Gastrocnemius medialis (tissue), 4 donors: ENCODE results near the gene MRLN. TPM values are rescaled to one million over a fixed set of nuclear protein-coding genes. Genes with fewer than 3 reads are reported as not detected.

Experiments used
- ATAC-seq, 2 donors: fragments of 150-250 bp; one replicate each; pipeline ENCODE4 v1.9.1; 2016
- DNase-seq, 2 donors: peaks; one replicate each; pipeline ENCODE4 v3.0.0-alpha.2; 2019
- H3K27ac ChIP-seq, 4 donors: fragments of 200-600 bp; sonication (generic); 1 replicate in 1 of 4; 2 replicates in 3 of 4; pipeline ENCODE4 v1.5.1; 2016 to 2018; ENCODE audit warnings: mild to moderate bottlenecking in 2 of 4, moderate library complexity in 1 of 4
- H3K27me3 ChIP-seq, 3 donors: fragments of 200-600 bp; sonication (generic) in 2 of 3; 1 replicate in 1 of 3; 2 replicates in 2 of 3; pipeline versions ENCODE4 v1.5.1 to v1.6.0; 2016 to 2019; ENCODE audit warnings: mild to moderate bottlenecking in 1 of 3, moderate library complexity in 1 of 3
- H3K36me3 ChIP-seq, 2 donors: fragments of 200-600 bp; sonication (generic) in 1 of 2; one replicate each; pipeline ENCODE4 v1.5.1; 2017 to 2018
- H3K4me1 ChIP-seq, 2 donors: fragments of 200-600 bp; sonication (generic) in 1 of 2; one replicate each; pipeline ENCODE4 v1.5.1; 2016 to 2017; ENCODE audit warnings: mild to moderate bottlenecking in 2 of 2
- H3K4me3 ChIP-seq, 4 donors: fragments of 200-600 bp; sonication (generic) in 3 of 4; 1 replicate in 1 of 4; 2 replicates in 3 of 4; pipeline ENCODE4 v1.5.1; 2016 to 2019; ENCODE audit warnings: mild to moderate bottlenecking in 2 of 4
- H3K9me3 ChIP-seq, 3 donors: fragments of 200-600 bp; sonication (generic) in 2 of 3; 1 replicate in 1 of 3; 2 replicates in 2 of 3; pipeline ENCODE4 v1.5.1; 2016 to 2019
- CTCF ChIP-seq, 5 experiments: fragments of 450-650 bp in 3 of 5; fragments of 200-600 bp in 2 of 5; sonication (generic) in 2 of 5; IDR thresholded peaks in 4 of 5; conservative IDR thresholded peaks in 1 of 5; 1 replicate in 4 of 5; 2 replicates in 1 of 5; pipeline ENCODE4 v1.5.1; 2016 to 2019; ENCODE audit warnings: antibody characterized with exemption in 5 of 5, mild to moderate bottlenecking in 3 of 5, moderate library complexity in 3 of 5
- POLR2A ChIP-seq, 2 donors: fragments of 450-650 bp; IDR thresholded peaks; one replicate each; pipeline ENCODE4 v1.6.1; 2017; ENCODE audit warnings: antibody characterized with exemption in 2 of 2, mild to moderate bottlenecking in 2 of 2, moderate library complexity in 2 of 2
- in situ Hi-C, 4 donors: fragments of 200-750 bp; cut with MboI; loops; one replicate each; pipeline versions ENCODE4 v1.15.0 to v1.8.0; 2017; ENCODE audit warnings: low sequenced_read_pairs in 4 of 4
- intact Hi-C: fragments of 100-400 bp; cut with DNase I; formaldehyde crosslinking; loops from one replicate; pipeline ENCODE4 v1.15.1; 2023; ENCODE audit warnings: low total_unique reads
- total RNA-seq, 4 donors: library from RNA; depleted of rRNA; stranded (reverse); fragments of >200 nt; gene quantifications; one replicate each; pipeline versions ENCODE4 v1.1.0 to v1.2.3, GENCODE V29; 2016

Gene MRLN
- total RNA-seq, 4 donors from 2014 or later = 67.7 to 352 (median 188) TPM

- intact Hi-C loops = loop anchor here (5.0 kb wide), 1 partner anchor 80 kb away; no protein-coding TSS in a partner anchor
- TF ChIP-seq POLR2A (IDR thresholded peaks at IDR 0.05) (no peak), CTCF (IDR thresholded peaks at IDR 0.05 in 4 of 5, conservative IDR thresholded peaks at IDR 0.05 in 1 of 5) (no peak)
- Histone ChIP-seq H3K4me3 (no peak overlapping the region), H3K27me3 (no peaks in the 10 kb centered on the region), H3K36me3 (no peaks in the 10 kb centered on the region), H3K9me3 (no peaks in the 10 kb centered on the region), H3K27ac (no peak overlapping the region), H3K4me1 (peaks cover 8% of the 10 kb centered on the region in 2 donors)
- ATAC-seq (no peak), DNase-seq (no peak)
- in situ Hi-C loops = loop anchor here in 2 of 4 donors (10.0 kb wide), 2 partner anchors 72 to 108 kb away; no protein-coding TSS in a partner anchor
Observed at GRCh38 chr10:59706851-59707797, 46.1 kb downstream of the MRLN start.

- H3K4me1 ChIP-seq = peaks cover 8% of the 10 kb centered on the region in 2 donors
- H3K4me3 ChIP-seq = no peak overlapping the region
- no peaks in the 10 kb centered on the region for H3K9me3 ChIP-seq
- ATAC-seq = no peak
- H3K36me3 ChIP-seq = no peaks in the 10 kb centered on the region
- no peak for TF ChIP-seq POLR2A (IDR thresholded peaks at IDR 0.05)
- TF ChIP-seq CTCF (IDR thresholded peaks at IDR 0.05 in 4 of 5, conservative IDR thresholded peaks at IDR 0.05 in 1 of 5) = no peak
- no peaks in the 10 kb centered on the region for H3K27me3 ChIP-seq
- in situ Hi-C loops = loop anchor here in 2 of 4 donors (10.0 kb wide), 2 partner anchors 71 to 109 kb away; no protein-coding TSS in a partner anchor
- no peak for DNase-seq
- H3K27ac ChIP-seq = no peak overlapping the region
- intact Hi-C loops = loop anchor here (5.0 kb wide), 1 partner anchor 79 kb away; no protein-coding TSS in a partner anchor
Observed at GRCh38 chr10:59705931-59706330, 47.3 kb downstream of the MRLN start.

- Histone ChIP-seq H3K27ac (no peak overlapping the region), H3K9me3 (no peaks in the 10 kb centered on the region), H3K27me3 (no peaks in the 10 kb centered on the region), H3K36me3 (no peaks in the 10 kb centered on the region), H3K4me1 (peaks cover 8% of the 10 kb centered on the region in 2 donors), H3K4me3 (no peak overlapping the region)
- no peak for DNase-seq
- no peak for ATAC-seq
- TF ChIP-seq CTCF (IDR thresholded peaks at IDR 0.05 in 4 of 5, conservative IDR thresholded peaks at IDR 0.05 in 1 of 5) (no peak), POLR2A (IDR thresholded peaks at IDR 0.05) (no peak)
- intact Hi-C loops = loop anchor here (5.0 kb wide), 1 partner anchor 77 kb away; no protein-coding TSS in a partner anchor
- in situ Hi-C loops = loop anchor here in 2 of 4 donors (10.0 kb wide), 2 partner anchors 70 to 110 kb away; no protein-coding TSS in a partner anchor
Observed at GRCh38 chr10:59704630-59705029, 48.6 kb downstream of the MRLN start.

DNA sequence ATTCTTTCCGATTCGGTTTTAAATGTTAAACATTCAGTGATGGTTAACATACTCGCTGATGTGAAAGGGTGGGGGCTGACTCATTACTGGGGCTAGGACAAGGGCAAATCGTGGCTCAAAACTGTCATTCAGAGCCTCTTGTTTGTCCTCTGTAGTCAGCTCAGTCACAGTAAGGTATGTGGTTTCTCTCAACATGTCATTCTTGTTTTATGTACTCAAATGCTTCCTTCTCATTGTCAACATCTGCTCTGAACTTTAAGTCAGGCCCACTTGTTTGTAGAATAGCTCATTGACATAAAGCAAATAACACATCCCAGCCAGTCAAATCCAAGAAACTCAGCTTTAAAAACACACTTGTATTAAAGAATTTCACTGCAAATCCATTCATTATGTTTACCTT is 50.9 kb downstream of the MRLN start:
- H3K27me3 ChIP-seq = no peaks in the 10 kb centered on the region
- intact Hi-C loops (no loop called here), in situ Hi-C loops (loop anchor here in 2 of 4 donors (10.0 kb wide), 2 partner anchors 68 to 112 kb away; no protein-coding TSS in a partner anchor)
- no peaks in the 10 kb centered on the region for H3K36me3 ChIP-seq
- no peaks in the 10 kb centered on the region for H3K9me3 ChIP-seq
- H3K4me3 ChIP-seq = no peak overlapping the region
- no peak for DNase-seq
- TF ChIP-seq POLR2A (IDR thresholded peaks at IDR 0.05) (no peak), CTCF (IDR thresholded peaks at IDR 0.05 in 4 of 5, conservative IDR thresholded peaks at IDR 0.05 in 1 of 5) (no peak)
- no peak for ATAC-seq
- H3K4me1 ChIP-seq = peaks cover 0 to 5% of the 10 kb centered on the region in 2 donors
- no peak overlapping the region for H3K27ac ChIP-seq
